HepG2 (cell line): Measurements from ENCODE around the gene PLEKHG2. TPM values are rescaled to one million over a fixed set of nuclear protein-coding genes. Genes with fewer than 3 reads are reported as not detected.

Experiments used
- CEBPG ChIP-seq: IDR thresholded peaks from 2 replicates; pipeline ENCODE4 v1.6.1; 2016
- FOSL1 ChIP-seq: sonication (generic); formaldehyde crosslinking; IDR thresholded peaks from 2 replicates; pipeline ENCODE4 v1.9.0; 2021; ENCODE audit warnings: missing genetic modification reagents, borderline replicate concordance
- GFI1 ChIP-seq: sonication (generic); formaldehyde crosslinking; IDR thresholded peaks from 2 replicates; pipeline ENCODE4 v1.5.0; 2020; ENCODE audit warnings: missing genetic modification reagents, mild to moderate bottlenecking, borderline replicate concordance
- HNRNPK ChIP-seq: fragments of 200-400 bp; formaldehyde crosslinking; IDR thresholded peaks from 2 replicates; pipeline ENCODE4 v1.6.1; 2018; ENCODE audit warnings: low read length, low read depth, moderate library complexity, mild to moderate bottlenecking; ENCODE audit not compliant: poor library complexity, severe bottlenecking
- HNRNPL ChIP-seq: fragments of 200-400 bp; formaldehyde crosslinking; IDR thresholded peaks from 2 replicates; pipeline ENCODE4 v1.6.1; 2017; ENCODE audit warnings: mild to moderate bottlenecking, low read depth, low read length
- KLF9 ChIP-seq: IDR thresholded peaks from 2 replicates; pipeline ENCODE4 v1.6.1; 2016; ENCODE audit warnings: low read depth
- NFKB2 ChIP-seq: sonication (generic); formaldehyde crosslinking; IDR thresholded peaks from 2 replicates; pipeline ENCODE4 v1.4.0; 2020; ENCODE audit warnings: missing genetic modification reagents, borderline replicate concordance
- PCBP2 ChIP-seq: fragments of 200-400 bp; formaldehyde crosslinking; optimal IDR thresholded peaks from 2 replicates; pipeline ENCODE3; 2018; ENCODE audit warnings: low read length, low read depth; ENCODE audit not compliant: poor library complexity, severe bottlenecking
- POLR2A ChIP-seq, 2 experiments: IDR thresholded peaks; 2 replicates each; pipeline ENCODE4 v1.6.1; 2011; ENCODE audit warnings: low read depth in 2 of 2, low read length in 2 of 2, mild to moderate bottlenecking in 1 of 2, moderate library complexity in 1 of 2; ENCODE audit not compliant: insufficient read depth in 1 of 2
- RAD21 ChIP-seq: fragments of 450-650 bp; formaldehyde crosslinking; IDR thresholded peaks from 2 replicates; pipeline ENCODE4 v1.5.0; 2020; ENCODE audit warnings: mild to moderate bottlenecking
- SIX1 ChIP-seq: sonication (generic); formaldehyde crosslinking; IDR thresholded peaks from 2 replicates; pipeline ENCODE4 v1.4.0; 2020; ENCODE audit warnings: missing genetic modification reagents, borderline replicate concordance
- SP4 ChIP-seq: sonication (generic); formaldehyde crosslinking; IDR thresholded peaks from 2 replicates; pipeline ENCODE4 v1.8.1; 2023; ENCODE audit warnings: mild to moderate bottlenecking, missing genetic modification reagents
- TARDBP ChIP-seq: sonication (generic); formaldehyde crosslinking; IDR thresholded peaks from 2 replicates; pipeline ENCODE4 v1.8.0; 2022; ENCODE audit warnings: mild to moderate bottlenecking, missing genetic modification reagents
- ZFP1 ChIP-seq: IDR thresholded peaks from 2 replicates; pipeline ENCODE4 v1.6.1; 2016
- ZNF337 ChIP-seq: sonication (generic); formaldehyde crosslinking; IDR thresholded peaks from 2 replicates; pipeline ENCODE4 v1.5.1; 2020; ENCODE audit warnings: missing genetic modification reagents, low read depth, mild to moderate bottlenecking, borderline replicate concordance
- ZNF446 ChIP-seq: sonication (generic); formaldehyde crosslinking; IDR thresholded peaks from 2 replicates; pipeline ENCODE4 v1.5.0; 2020; ENCODE audit warnings: mild to moderate bottlenecking, missing genetic modification reagents
- ZNF550 ChIP-seq: sonication (generic); formaldehyde crosslinking; IDR thresholded peaks from 2 replicates; pipeline ENCODE4 v1.4.0; 2020; ENCODE audit warnings: mild to moderate bottlenecking, missing genetic modification reagents, borderline replicate concordance
- ZNF709 ChIP-seq: sonication (generic); formaldehyde crosslinking; IDR thresholded peaks from 2 replicates; pipeline ENCODE4 v1.5.0; 2020; ENCODE audit warnings: mild to moderate bottlenecking, missing genetic modification reagents
- polyA plus RNA-seq, 8 experiments: library from polyadenylated mRNA; depleted of rRNA in 3 of 8; stranded (reverse) in 7 of 8; unstranded in 1 of 8; fragments of >200 nt; fragmentation: Illumina TruSeq in 4 of 8; extraction: Trizol in 4 of 8; gene quantifications; 2 replicates each; pipeline versions ENCODE4 v1.2.1 to v1.2.3, GENCODE V29; 2011 to 2016; ENCODE audit warnings: low read depth in 4 of 8, missing spikeins in 1 of 8, mixed read lengths in 1 of 8; ENCODE audit not compliant: insufficient read depth in 1 of 8
- total RNA-seq, 5 experiments: library from RNA; depleted of rRNA; stranded (reverse); fragments of >200 nt; fragmentation: Illumina TruSeq; extraction: Trizol; gene quantifications; 2 replicates each; pipeline ENCODE4 v1.2.3, GENCODE V29; 2016; ENCODE audit warnings: low read depth in 1 of 5
- TF ChIP-seq, protein P1 (sequence below): sonication (generic); formaldehyde crosslinking; IDR thresholded peaks from 2 replicates; pipeline ENCODE4 v1.5.0; 2020; ENCODE audit warnings: missing genetic modification reagents, mild to moderate bottlenecking, borderline replicate concordance
- TF ChIP-seq, protein P2 (sequence below): IDR thresholded peaks from 2 replicates; pipeline ENCODE4 v1.6.1; 2018; ENCODE audit warnings: missing genetic modification reagents, mild to moderate bottlenecking, missing compliant biosample characterization
- TF ChIP-seq, protein P3 (sequence below): sonication (generic); formaldehyde crosslinking; IDR thresholded peaks from 2 replicates; pipeline ENCODE4 v1.5.1; 2020; ENCODE audit warnings: missing genetic modification reagents, mild to moderate bottlenecking, borderline replicate concordance
- TF ChIP-seq, protein P4 (sequence below): sonication (generic); formaldehyde crosslinking; IDR thresholded peaks from 2 replicates; pipeline ENCODE4 v1.8.0; 2022; ENCODE audit warnings: low read depth, missing genetic modification reagents
- TF ChIP-seq, protein P5 (sequence below): sonication (generic); formaldehyde crosslinking; IDR thresholded peaks from 2 replicates; pipeline ENCODE4 v1.5.1; 2020; ENCODE audit warnings: missing genetic modification reagents, mild to moderate bottlenecking, borderline replicate concordance
- TF ChIP-seq, protein P6 (sequence below): IDR thresholded peaks from 2 replicates; pipeline ENCODE4 v1.6.1; 2016; ENCODE audit warnings: missing compliant biosample characterization, missing genetic modification reagents, borderline replicate concordance

Gene PLEKHG2
- total and polyA plus RNA-seq, 2 of the 13 experiments (the other 11 are each of a cell fraction or from before 2014, with no cell fraction given), result 3.6 to 6.8 TPM

DNA sequence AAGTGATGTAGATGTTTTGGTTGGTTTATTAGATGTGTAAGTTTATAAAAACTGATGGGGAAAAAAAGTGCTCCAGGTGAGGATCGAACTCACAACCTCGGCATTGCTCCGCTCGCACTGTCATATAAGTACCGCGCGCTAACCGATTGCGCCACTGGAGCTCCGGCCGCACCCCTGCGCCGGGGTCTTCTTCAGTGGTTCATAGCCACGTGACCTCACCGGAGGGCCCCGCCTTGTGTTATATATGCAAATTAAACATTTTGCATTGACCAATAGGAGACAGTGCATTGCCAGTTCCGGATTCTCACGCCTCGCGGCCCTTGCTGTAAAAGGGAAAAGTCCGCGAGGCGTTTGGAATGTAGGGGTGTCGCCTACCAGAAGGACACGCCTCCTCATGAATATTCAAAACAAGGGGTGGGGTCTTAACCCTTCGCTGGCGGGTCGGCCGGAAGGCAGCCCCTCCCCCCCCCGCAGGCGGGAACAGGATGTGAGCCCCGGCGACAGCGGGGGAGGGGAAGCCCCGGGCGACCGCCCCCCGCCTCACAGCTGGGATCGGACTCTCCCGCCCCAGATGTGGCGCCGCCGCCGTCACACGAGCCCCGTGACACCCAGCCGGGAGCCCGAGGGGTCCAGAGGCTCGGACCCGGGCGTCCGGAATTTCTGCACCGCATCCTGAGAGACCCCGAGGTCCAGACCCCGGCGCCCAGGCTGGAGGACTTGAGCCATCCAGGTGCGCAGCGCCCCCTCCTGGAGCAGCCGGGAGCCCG, at the start of gene PLEKHG2 (continued):
- TF ChIP-seq, protein P1, sequence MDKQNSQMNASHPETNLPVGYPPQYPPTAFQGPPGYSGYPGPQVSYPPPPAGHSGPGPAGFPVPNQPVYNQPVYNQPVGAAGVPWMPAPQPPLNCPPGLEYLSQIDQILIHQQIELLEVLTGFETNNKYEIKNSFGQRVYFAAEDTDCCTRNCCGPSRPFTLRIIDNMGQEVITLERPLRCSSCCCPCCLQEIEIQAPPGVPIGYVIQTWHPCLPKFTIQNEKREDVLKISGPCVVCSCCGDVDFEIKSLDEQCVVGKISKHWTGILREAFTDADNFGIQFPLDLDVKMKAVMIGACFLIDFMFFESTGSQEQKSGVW (CRISPR knock-in tag), result no peak
- TF ChIP-seq GFI1 (0 out of 2 replicates have a peak, but pooled peaks have one; percentile 6), ZFP1 (CRISPR knock-in tag) (peak; percentile 80; the same call in 1 of the 2 replicates), HNRNPL (peak; percentile 36; the same call in 1 of the 2 replicates), ZNF446 (CRISPR knock-in tag) (no peak), POLR2A (IDR thresholded peaks at IDR 0.05; ENCODE audit: insufficient read depth in 1 of 2, low read depth in 2 of 2, low read length in 2 of 2) (peak; percentile 48 to 63; a peak in 3 of 4 replicates), RAD21 (CRISPR knock-in tag) (peak; percentile 83), PCBP2 (no peak), TARDBP (CRISPR knock-in tag) (0 out of 2 replicates have a peak, but pooled peaks have one; percentile 3), SP4 (peak; percentile 91), ZNF550 (CRISPR knock-in tag) (no peak), KLF9 (CRISPR knock-in tag) (peak; percentile 82), HNRNPK (no peak), SIX1 (CRISPR knock-in tag) (no peak), NFKB2 (no peak; the same call in 1 of the 2 replicates), ZNF337 (CRISPR knock-in tag) (no peak), FOSL1 (CRISPR knock-in tag) (no peak), CEBPG (CRISPR knock-in tag) (peak; percentile 97), ZNF709 (CRISPR knock-in tag) (no peak)
- TF ChIP-seq, protein P2, sequence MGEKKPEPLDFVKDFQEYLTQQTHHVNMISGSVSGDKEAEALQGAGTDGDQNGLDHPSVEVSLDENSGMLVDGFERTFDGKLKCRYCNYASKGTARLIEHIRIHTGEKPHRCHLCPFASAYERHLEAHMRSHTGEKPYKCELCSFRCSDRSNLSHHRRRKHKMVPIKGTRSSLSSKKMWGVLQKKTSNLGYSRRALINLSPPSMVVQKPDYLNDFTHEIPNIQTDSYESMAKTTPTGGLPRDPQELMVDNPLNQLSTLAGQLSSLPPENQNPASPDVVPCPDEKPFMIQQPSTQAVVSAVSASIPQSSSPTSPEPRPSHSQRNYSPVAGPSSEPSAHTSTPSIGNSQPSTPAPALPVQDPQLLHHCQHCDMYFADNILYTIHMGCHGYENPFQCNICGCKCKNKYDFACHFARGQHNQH (CRISPR knock-in tag), result peak; percentile 84; the same call in 1 of the 2 replicates
- TF ChIP-seq, protein P3, sequence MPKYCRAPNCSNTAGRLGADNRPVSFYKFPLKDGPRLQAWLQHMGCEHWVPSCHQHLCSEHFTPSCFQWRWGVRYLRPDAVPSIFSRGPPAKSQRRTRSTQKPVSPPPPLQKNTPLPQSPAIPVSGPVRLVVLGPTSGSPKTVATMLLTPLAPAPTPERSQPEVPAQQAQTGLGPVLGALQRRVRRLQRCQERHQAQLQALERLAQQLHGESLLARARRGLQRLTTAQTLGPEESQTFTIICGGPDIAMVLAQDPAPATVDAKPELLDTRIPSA (CRISPR knock-in tag), result peak; percentile 15; the same call in 1 of the 2 replicates
- TF ChIP-seq, protein P4, sequence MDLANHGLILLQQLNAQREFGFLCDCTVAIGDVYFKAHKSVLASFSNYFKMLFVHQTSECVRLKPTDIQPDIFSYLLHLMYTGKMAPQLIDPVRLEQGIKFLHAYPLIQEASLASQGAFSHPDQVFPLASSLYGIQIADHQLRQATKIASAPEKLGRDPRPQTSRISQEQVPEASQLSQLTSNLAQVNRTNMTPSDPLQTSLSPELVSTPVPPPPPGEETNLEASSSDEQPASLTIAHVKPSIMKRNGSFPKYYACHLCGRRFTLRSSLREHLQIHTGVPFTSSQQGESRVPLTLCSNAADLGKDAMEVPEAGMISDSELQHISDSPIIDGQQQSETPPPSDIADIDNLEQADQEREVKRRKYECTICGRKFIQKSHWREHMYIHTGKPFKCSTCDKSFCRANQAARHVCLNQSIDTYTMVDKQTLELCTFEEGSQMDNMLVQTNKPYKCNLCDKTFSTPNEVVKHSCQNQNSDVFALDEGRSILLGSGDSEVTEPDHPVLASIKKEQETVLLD (CRISPR knock-in tag), result no peak
- TF ChIP-seq, protein P5, sequence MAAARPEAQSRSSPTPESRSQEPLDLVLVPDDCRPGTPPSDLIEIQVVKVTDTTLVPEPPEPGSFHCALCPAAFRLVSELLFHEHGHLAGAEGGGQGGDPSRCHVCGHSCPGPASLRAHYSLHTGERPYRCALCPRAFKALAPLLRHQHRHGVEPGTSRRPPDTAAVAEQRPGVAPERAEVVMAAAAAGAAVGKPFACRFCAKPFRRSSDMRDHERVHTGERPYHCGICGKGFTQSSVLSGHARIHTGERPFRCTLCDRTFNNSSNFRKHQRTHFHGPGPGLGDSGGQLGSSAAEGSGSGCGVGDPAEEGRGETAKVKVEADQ, result peak; percentile 44; the same call in 1 of the 2 replicates
- TF ChIP-seq, protein P6, sequence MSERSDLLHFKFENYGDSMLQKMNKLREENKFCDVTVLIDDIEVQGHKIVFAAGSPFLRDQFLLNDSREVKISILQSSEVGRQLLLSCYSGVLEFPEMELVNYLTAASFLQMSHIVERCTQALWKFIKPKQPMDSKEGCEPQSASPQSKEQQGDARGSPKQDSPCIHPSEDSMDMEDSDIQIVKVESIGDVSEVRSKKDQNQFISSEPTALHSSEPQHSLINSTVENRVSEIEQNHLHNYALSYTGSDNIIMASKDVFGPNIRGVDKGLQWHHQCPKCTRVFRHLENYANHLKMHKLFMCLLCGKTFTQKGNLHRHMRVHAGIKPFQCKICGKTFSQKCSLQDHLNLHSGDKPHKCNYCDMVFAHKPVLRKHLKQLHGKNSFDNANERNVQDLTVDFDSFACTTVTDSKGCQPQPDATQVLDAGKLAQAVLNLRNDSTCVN, result no peak
